ENCODE results near the gene CTSE.

DNA sequence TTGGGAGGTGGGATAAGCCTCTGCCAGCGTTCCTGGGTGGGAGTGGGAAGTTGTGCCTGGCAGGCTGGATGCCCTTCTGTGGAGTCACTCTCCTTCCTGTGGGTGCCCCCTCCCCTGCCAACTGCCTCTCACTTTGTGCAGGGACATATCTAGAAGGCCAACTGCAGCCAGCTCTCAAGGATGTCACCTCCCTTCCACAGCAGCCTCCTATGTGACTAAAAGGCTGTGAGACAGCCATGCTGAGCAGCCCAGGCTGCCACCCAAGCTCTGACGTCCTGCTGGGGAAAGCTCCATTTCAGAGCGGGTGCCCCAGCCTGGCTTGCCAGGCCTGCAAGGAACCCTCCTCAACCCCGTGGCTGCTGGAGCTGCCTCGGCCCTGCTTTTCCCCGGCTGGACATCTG, 60.9 kb downstream of the CTSE start:
- TF ChIP-seq, protein P1, sequence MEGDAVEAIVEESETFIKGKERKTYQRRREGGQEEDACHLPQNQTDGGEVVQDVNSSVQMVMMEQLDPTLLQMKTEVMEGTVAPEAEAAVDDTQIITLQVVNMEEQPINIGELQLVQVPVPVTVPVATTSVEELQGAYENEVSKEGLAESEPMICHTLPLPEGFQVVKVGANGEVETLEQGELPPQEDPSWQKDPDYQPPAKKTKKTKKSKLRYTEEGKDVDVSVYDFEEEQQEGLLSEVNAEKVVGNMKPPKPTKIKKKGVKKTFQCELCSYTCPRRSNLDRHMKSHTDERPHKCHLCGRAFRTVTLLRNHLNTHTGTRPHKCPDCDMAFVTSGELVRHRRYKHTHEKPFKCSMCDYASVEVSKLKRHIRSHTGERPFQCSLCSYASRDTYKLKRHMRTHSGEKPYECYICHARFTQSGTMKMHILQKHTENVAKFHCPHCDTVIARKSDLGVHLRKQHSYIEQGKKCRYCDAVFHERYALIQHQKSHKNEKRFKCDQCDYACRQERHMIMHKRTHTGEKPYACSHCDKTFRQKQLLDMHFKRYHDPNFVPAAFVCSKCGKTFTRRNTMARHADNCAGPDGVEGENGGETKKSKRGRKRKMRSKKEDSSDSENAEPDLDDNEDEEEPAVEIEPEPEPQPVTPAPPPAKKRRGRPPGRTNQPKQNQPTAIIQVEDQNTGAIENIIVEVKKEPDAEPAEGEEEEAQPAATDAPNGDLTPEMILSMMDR (IDR thresholded peaks at IDR 0.05): no peak
- TF ChIP-seq POLR2AphosphoS5 (IDR thresholded peaks at IDR 0.05) (no peak), POLR2A (IDR thresholded peaks at IDR 0.05) (no peak), EP300 (IDR thresholded peaks at IDR 0.05; ENCODE audit: low read depth) (no peak)
